Measurements from ENCODE around the gene MYO18A.
A peak's percentile ranks its signal among the peaks of the same experiment; 100 is the strongest.

Gene MYO18A

GRCh38 chr17:29041091-29041490 lies 139.1 kb downstream of the MYO18A start:
- Histone ChIP-seq H3K27me3 (ENCODE audit: insufficient read depth, insufficient read length) (no peaks in the 10 kb centered on the region), H3K36me3 (ENCODE audit: insufficient read depth, insufficient read length, low read length) (no peaks in the 10 kb centered on the region), H3K9me3 (ENCODE audit: insufficient read depth, low read length) (no peaks in the 10 kb centered on the region), H3K9ac (ENCODE audit: insufficient read length, low read depth) (no peak overlapping the region), H3K4me1 (ENCODE audit: insufficient read depth, insufficient read length) (peaks cover 6% of the 10 kb centered on the region), H3K4me3 (ENCODE audit: insufficient read length, low read depth) (no peak overlapping the region)
- no peak for DNase-seq (ENCODE audit: low read depth, low spot score)
- TF ChIP-seq ZNF274 (IDR thresholded peaks at IDR 0.05; ENCODE audit: low read depth, low read length) (no peak), YY1 (IDR thresholded peaks at IDR 0.05; ENCODE audit: insufficient read depth, insufficient read length) (no peak), SUZ12 (IDR thresholded peaks at IDR 0.05; ENCODE audit: extremely low read depth, insufficient read depth, insufficient read length) (no peak)

GRCh38 chr17:29039764-29040598 lies 140.2 kb downstream of the MYO18A start:
- H3K36me3 ChIP-seq (ENCODE audit: insufficient read depth, insufficient read length, low read length) = no peaks in the 10 kb centered on the region
- TF ChIP-seq ZNF274 (IDR thresholded peaks at IDR 0.05; ENCODE audit: low read depth, low read length) (no peak), YY1 (IDR thresholded peaks at IDR 0.05; ENCODE audit: insufficient read depth, insufficient read length) (no peak), SUZ12 (IDR thresholded peaks at IDR 0.05; ENCODE audit: extremely low read depth, insufficient read depth, insufficient read length) (no peak)
- no peaks in the 10 kb centered on the region for H3K27me3 ChIP-seq (ENCODE audit: insufficient read depth, insufficient read length)
- H3K9ac ChIP-seq (ENCODE audit: insufficient read length, low read depth) = no peak overlapping the region
- peaks cover 6% of the 10 kb centered on the region for H3K4me1 ChIP-seq (ENCODE audit: insufficient read depth, insufficient read length)
- H3K4me3 ChIP-seq (ENCODE audit: insufficient read length, low read depth) = no peak overlapping the region
- no peak for DNase-seq (ENCODE audit: low read depth, low spot score)
- no peaks in the 10 kb centered on the region for H3K9me3 ChIP-seq (ENCODE audit: insufficient read depth, low read length)

GRCh38 chr17:29038085-29038795 lies 142.0 kb downstream of the MYO18A start:
- no peak for DNase-seq (ENCODE audit: low read depth, low spot score)
- no peaks in the 10 kb centered on the region for H3K27me3 ChIP-seq (ENCODE audit: insufficient read depth, insufficient read length)
- H3K9ac ChIP-seq (ENCODE audit: insufficient read length, low read depth) = peak overlapping the region; percentile 61
- peaks cover 5% of the 10 kb centered on the region for H3K4me1 ChIP-seq (ENCODE audit: insufficient read depth, insufficient read length)
- H3K9me3 ChIP-seq (ENCODE audit: insufficient read depth, low read length) = peaks cover 10% of the 10 kb centered on the region; the same call in 1 of the 2 replicates
- TF ChIP-seq ZNF274 (IDR thresholded peaks at IDR 0.05; ENCODE audit: low read depth, low read length) (no peak), YY1 (IDR thresholded peaks at IDR 0.05; ENCODE audit: insufficient read depth, insufficient read length) (no peak), SUZ12 (IDR thresholded peaks at IDR 0.05; ENCODE audit: extremely low read depth, insufficient read depth, insufficient read length) (no peak)
- H3K36me3 ChIP-seq (ENCODE audit: insufficient read depth, insufficient read length, low read length) = no peaks in the 10 kb centered on the region
- no peak overlapping the region for H3K4me3 ChIP-seq (ENCODE audit: insufficient read length, low read depth)

GRCh38 chr17:29037739-29038084 lies 142.5 kb downstream of the MYO18A start:
- Histone ChIP-seq H3K4me1 (ENCODE audit: insufficient read depth, insufficient read length) (peaks cover 2% of the 10 kb centered on the region), H3K9me3 (ENCODE audit: insufficient read depth, low read length) (peaks cover 10% of the 10 kb centered on the region; the same call in 1 of the 2 replicates), H3K9ac (ENCODE audit: insufficient read length, low read depth) (peak overlapping the region; percentile 61), H3K27me3 (ENCODE audit: insufficient read depth, insufficient read length) (no peaks in the 10 kb centered on the region), H3K4me3 (ENCODE audit: insufficient read length, low read depth) (no peak overlapping the region), H3K36me3 (ENCODE audit: insufficient read depth, insufficient read length, low read length) (no peaks in the 10 kb centered on the region)
- TF ChIP-seq YY1 (IDR thresholded peaks at IDR 0.05; ENCODE audit: insufficient read depth, insufficient read length) (no peak), ZNF274 (IDR thresholded peaks at IDR 0.05; ENCODE audit: low read depth, low read length) (no peak), SUZ12 (IDR thresholded peaks at IDR 0.05; ENCODE audit: extremely low read depth, insufficient read depth, insufficient read length) (no peak)
- no peak for DNase-seq (ENCODE audit: low read depth, low spot score)

- Histone ChIP-seq H3K36me3 (ENCODE audit: insufficient read depth, insufficient read length, low read length) (no peaks in the 10 kb centered on the region), H3K4me1 (ENCODE audit: insufficient read depth, insufficient read length) (peaks cover 2% of the 10 kb centered on the region), H3K4me3 (ENCODE audit: insufficient read length, low read depth) (no peak overlapping the region), H3K9me3 (ENCODE audit: insufficient read depth, low read length) (peaks cover 10% of the 10 kb centered on the region; the same call in 1 of the 2 replicates), H3K9ac (ENCODE audit: insufficient read length, low read depth) (no peak overlapping the region), H3K27me3 (ENCODE audit: insufficient read depth, insufficient read length) (no peaks in the 10 kb centered on the region)
- DNase-seq (ENCODE audit: low read depth, low spot score) = no peak
- no peak for TF ChIP-seq ZNF274 (IDR thresholded peaks at IDR 0.05; ENCODE audit: low read depth, low read length)
- TF ChIP-seq YY1 (IDR thresholded peaks at IDR 0.05; ENCODE audit: insufficient read depth, insufficient read length) = no peak
- TF ChIP-seq SUZ12 (IDR thresholded peaks at IDR 0.05; ENCODE audit: extremely low read depth, insufficient read depth, insufficient read length) = no peak
Observed at GRCh38 chr17:29036584-29036983, 143.6 kb downstream of the MYO18A start.

- peaks cover 10% of the 10 kb centered on the region; the same call in 1 of the 2 replicates for H3K9me3 ChIP-seq (ENCODE audit: insufficient read depth, low read length)
- H3K27me3 ChIP-seq (ENCODE audit: insufficient read depth, insufficient read length) = no peaks in the 10 kb centered on the region
- no peak for TF ChIP-seq SUZ12 (IDR thresholded peaks at IDR 0.05; ENCODE audit: extremely low read depth, insufficient read depth, insufficient read length)
- TF ChIP-seq ZNF274 (IDR thresholded peaks at IDR 0.05; ENCODE audit: low read depth, low read length) = no peak
- TF ChIP-seq YY1 (IDR thresholded peaks at IDR 0.05; ENCODE audit: insufficient read depth, insufficient read length) = no peak
- H3K36me3 ChIP-seq (ENCODE audit: insufficient read depth, insufficient read length, low read length) = no peaks in the 10 kb centered on the region
- H3K4me1 ChIP-seq (ENCODE audit: insufficient read depth, insufficient read length) = peaks cover 2% of the 10 kb centered on the region
- no peak for DNase-seq (ENCODE audit: low read depth, low spot score)
- H3K4me3 ChIP-seq (ENCODE audit: insufficient read length, low read depth) = no peak overlapping the region
- H3K9ac ChIP-seq (ENCODE audit: insufficient read length, low read depth) = no peak overlapping the region
Observed at GRCh38 chr17:29034510-29034909, 145.7 kb downstream of the MYO18A start.

GRCh38 chr17:29032857-29033197 lies 147.4 kb downstream of the MYO18A start:
- H3K9ac ChIP-seq (ENCODE audit: insufficient read length, low read depth) = no peak overlapping the region
- H3K36me3 ChIP-seq (ENCODE audit: insufficient read depth, insufficient read length, low read length) = no peaks in the 10 kb centered on the region
- no peak for DNase-seq (ENCODE audit: low read depth, low spot score)
- peaks cover 2% of the 10 kb centered on the region for H3K4me1 ChIP-seq (ENCODE audit: insufficient read depth, insufficient read length)
- no peaks in the 10 kb centered on the region for H3K27me3 ChIP-seq (ENCODE audit: insufficient read depth, insufficient read length)
- no peak overlapping the region for H3K4me3 ChIP-seq (ENCODE audit: insufficient read length, low read depth)
- H3K9me3 ChIP-seq (ENCODE audit: insufficient read depth, low read length) = peaks cover 10% of the 10 kb centered on the region; the same call in 1 of the 2 replicates
- TF ChIP-seq ZNF274 (IDR thresholded peaks at IDR 0.05; ENCODE audit: low read depth, low read length) (no peak), YY1 (IDR thresholded peaks at IDR 0.05; ENCODE audit: insufficient read depth, insufficient read length) (no peak), SUZ12 (IDR thresholded peaks at IDR 0.05; ENCODE audit: extremely low read depth, insufficient read depth, insufficient read length) (no peak)
